Measurements from ENCODE around the gene CAMK1D. TPM values are rescaled to one million over a fixed set of nuclear protein-coding genes. Genes with fewer than 3 reads are reported as not detected.
"Not testable (repeated sequence)": the region's sequence is repeated elsewhere in the genome, so short reads cannot be mapped to it uniquely, and the experiment has no call there.

Gene CAMK1D
- total and polyA plus RNA-seq, 10 of the 15 experiments (the other 5 are each of a cell fraction or from before 2014, with no cell fraction given): 2.1 to 35.5 (median 14.7) TPM

DNA sequence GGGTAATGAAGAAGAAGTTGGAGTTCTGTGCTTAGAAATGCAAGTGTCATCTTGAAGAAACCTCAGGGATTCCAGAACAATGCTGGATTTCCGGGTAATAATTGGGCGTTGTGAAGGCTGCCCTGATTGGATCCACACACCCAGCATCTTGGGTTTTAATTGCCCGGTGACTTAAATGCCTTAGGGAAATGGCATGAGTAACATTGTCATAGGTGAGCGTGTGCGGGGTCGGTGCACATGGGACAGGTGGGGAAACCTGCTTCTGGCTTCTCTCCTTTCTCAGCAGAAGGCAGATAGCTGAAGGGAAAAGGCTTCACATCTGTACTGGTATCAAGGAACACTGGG, 15.2 kb upstream of the CAMK1D start:
- H3K4me3 ChIP-seq: no peak overlapping the region
- no peaks in the 10 kb centered on the region for H4K20me1 ChIP-seq (ENCODE audit: control insufficient read depth, insufficient read depth)
- intact Hi-C loops (cut with micrococcal nuclease; ENCODE audit: unreplicated experiment) (no loop called here), in situ Hi-C loops (cut with MboI) (no loop called here)
- H3K9ac ChIP-seq (ENCODE audit: control insufficient read depth, insufficient read depth, low read length): no peak overlapping the region
- peak overlapping the region; percentile 93; the same call in 1 of the 2 replicates for H3K4me2 ChIP-seq (ENCODE audit: control insufficient read depth, insufficient read depth)
- peaks cover 22% of the 10 kb centered on the region for H3K4me1 ChIP-seq (ENCODE audit: control insufficient read depth, insufficient read depth, low read length)
- H3K27me3 ChIP-seq (replicated peaks in 1 of 2; ENCODE audit: control insufficient read depth in 2 of 2, insufficient read depth in 2 of 2, low read length in 1 of 2): no peaks in the 10 kb centered on the region
- ChIA-PET RAD21 (ENCODE audit: unreplicated experiment) (interaction anchor here (0.5 to 2.2 kb wide), 7 partner anchors 14 to 323 kb away, joined by 3 to 18 read pairs (median 6); no protein-coding TSS in a partner anchor), SMC1A (ENCODE audit: uncharacterized antibody, unreplicated experiment) (interaction anchor here (0.7 to 3.1 kb wide), 10 partner anchors 9 to 151 kb away, joined by 3 to 20 read pairs (median 4); no protein-coding TSS in a partner anchor), CTCF (interaction anchor here (0.8 to 3.4 kb wide), 4 partner anchors 25 to 322 kb away, joined by 3 to 11 read pairs (median 3); no protein-coding TSS in a partner anchor), POLR2A (interaction anchor here (0.6 to 0.8 kb wide), 2 partner anchors 39 to 226 kb away, joined by 3 to 4 read pairs; no protein-coding TSS in a partner anchor)
- TF ChIP-seq RFX5 (IDR thresholded peaks at IDR 0.05; ENCODE audit: low read depth, low read length): no peak
- TF ChIP-seq IKZF1 (conservative IDR thresholded peaks at IDR 0.05): 0 out of 2 replicates have a peak, but pooled peaks have one; percentile 9
- peak; percentile 11; the same call in 1 of the 2 replicates for TF ChIP-seq CBFB (IDR thresholded peaks at IDR 0.05; ENCODE audit: low read depth)
- H2AFZ ChIP-seq (ENCODE audit: control insufficient read depth, low read depth, low read length): no peak overlapping the region
- BruUV-seq (replicated peaks): no TSS peak
- H3K9me3 ChIP-seq (replicated peaks; ENCODE audit: control insufficient read depth, insufficient read depth, low read length): no peaks in the 10 kb centered on the region
- ATAC-seq (no peak; the same call in 1 of the 3 replicates), FAIRE-seq (no peak), DNase-seq (ENCODE audit: low read depth, low spot score) (no peak)
- no peaks in the 10 kb centered on the region for H3K79me2 ChIP-seq (ENCODE audit: control insufficient read depth, insufficient read depth, low read length)
- H3K27ac ChIP-seq (ENCODE audit: control insufficient read depth, insufficient read depth): no peak overlapping the region
- WGBS (ENCODE audit: insufficient coverage, insufficient replicate concordance, low lambda C conversion rate, missing lambda C conversion rate): 41% methylated on average over 6 of the region's 6 CpGs
- no peaks in the 10 kb centered on the region for H3K36me3 ChIP-seq (ENCODE audit: control insufficient read depth in 2 of 2, insufficient read depth in 2 of 2, low read length in 1 of 2)

DNA sequence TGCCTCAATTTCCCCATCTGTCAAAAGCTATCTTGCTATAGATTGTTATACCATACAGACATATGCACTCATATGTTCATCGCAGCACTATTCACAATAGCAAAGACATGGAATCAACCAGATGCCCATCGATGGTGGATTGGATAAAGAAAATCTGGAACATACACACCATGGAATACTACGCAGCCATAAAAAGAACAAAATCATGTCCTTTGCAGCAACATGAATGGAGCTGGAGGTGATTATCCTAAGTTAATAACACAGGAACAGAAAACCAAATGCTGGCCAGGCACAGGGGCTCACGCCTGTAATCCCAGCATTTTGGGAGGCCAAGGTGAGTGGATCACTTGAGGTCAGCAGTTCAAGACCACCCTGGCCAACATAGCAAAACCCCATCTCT, 14.2 kb upstream of the CAMK1D start:
- not testable (repeated sequence) for BruUV-seq (replicated peaks)

More for the DNA sequence above, 14.2 kb upstream of the CAMK1D start:
- H4K20me1 ChIP-seq (ENCODE audit: control insufficient read depth, insufficient read depth); in situ Hi-C loops (cut with MboI); POLR2A ChIA-PET; H3K36me3 ChIP-seq (ENCODE audit: control insufficient read depth in 2 of 2, insufficient read depth in 2 of 2, low read length in 1 of 2); intact Hi-C loops (cut with micrococcal nuclease; ENCODE audit: unreplicated experiment); H3K79me2 ChIP-seq (ENCODE audit: control insufficient read depth, insufficient read depth, low read length); H3K27ac ChIP-seq (ENCODE audit: control insufficient read depth, insufficient read depth); H3K4me3 ChIP-seq; H2AFZ ChIP-seq (ENCODE audit: control insufficient read depth, low read depth, low read length); FAIRE-seq; ATAC-seq; H3K27me3 ChIP-seq (replicated peaks in 1 of 2; ENCODE audit: control insufficient read depth in 2 of 2, insufficient read depth in 2 of 2, low read length in 1 of 2); H3K4me2 ChIP-seq (ENCODE audit: control insufficient read depth, insufficient read depth); H3K9ac ChIP-seq (ENCODE audit: control insufficient read depth, insufficient read depth, low read length); DNase-seq (ENCODE audit: low read depth, low spot score); H3K9me3 ChIP-seq (replicated peaks; ENCODE audit: control insufficient read depth, insufficient read depth, low read length): not testable (repeated sequence)
- WGBS (ENCODE audit: insufficient coverage, insufficient replicate concordance, low lambda C conversion rate, missing lambda C conversion rate): 72% methylated on average over 4 of the region's 4 CpGs
- peaks cover 23% of the 10 kb centered on the region for H3K4me1 ChIP-seq (ENCODE audit: control insufficient read depth, insufficient read depth, low read length)
- CTCF ChIA-PET: interaction anchor here (3.4 kb wide), 1 partner anchor 321 kb away, joined by 11 read pairs; no protein-coding TSS in a partner anchor
- SMC1A ChIA-PET (ENCODE audit: uncharacterized antibody, unreplicated experiment): interaction anchor here (0.6 kb wide), 1 partner anchor 126 kb away, joined by 3 read pairs; no protein-coding TSS in a partner anchor
- RAD21 ChIA-PET (ENCODE audit: unreplicated experiment): interaction anchor here (0.6 kb wide), 1 partner anchor 8 kb away, joined by 3 read pairs; no protein-coding TSS in a partner anchor

All from GM12878 (cell line).